Ovary (tissue), 9 donors: ENCODE results near the gene EXOC6B. TPM values are rescaled to one million over a fixed set of nuclear protein-coding genes. Genes with fewer than 3 reads are reported as not detected.

Experiments used
- DNase-seq, 5 donors: peaks; one replicate each; pipeline ENCODE4 v3.0.0-alpha.2; 2019 to 2020
- H3K27ac ChIP-seq, 2 donors: fragments of 200-600 bp; one replicate each; pipeline versions ENCODE4 v1.5.1 to v1.8.0; 2019 to 2022
- H3K27me3 ChIP-seq: fragments of 200-600 bp; one replicate; pipeline ENCODE4 v1.8.0; 2022
- H3K36me3 ChIP-seq: fragments of 200-600 bp; sonication (generic); one replicate; pipeline ENCODE4 v1.5.1; 2019
- H3K4me1 ChIP-seq: one replicate; pipeline ENCODE4 v1.8.1; 2013; ENCODE audit warnings: mild to moderate bottlenecking, moderate library complexity; ENCODE audit not compliant: insufficient read depth
- H3K4me3 ChIP-seq: fragments of 200-600 bp; sonication (generic); one replicate; pipeline ENCODE4 v1.5.1; 2017
- H3K9me3 ChIP-seq, 2 donors: fragments of 200-600 bp in 1 of 2; sonication (generic) in 1 of 2; one replicate each; pipeline versions ENCODE4 v1.5.1 to v1.8.1; 2013 to 2019; ENCODE audit warnings: mild to moderate bottlenecking in 1 of 2, moderate library complexity in 1 of 2
- EP300 ChIP-seq: sonication (generic); formaldehyde crosslinking; IDR thresholded peaks from one replicate; pipeline ENCODE4 v1.6.1; 2017; ENCODE audit warnings: antibody characterized with exemption
- POLR2A ChIP-seq: fragments of 450-650 bp; IDR thresholded peaks from one replicate; pipeline ENCODE4 v1.6.1; 2017; ENCODE audit warnings: antibody characterized with exemption, mild to moderate bottlenecking, moderate library complexity
- WGBS, 3 donors: extraction: QIAGEN DNeasy Blood & Tissue Kit in 1 of 3; methylation state at CpG; one replicate each; pipeline versions ENCODE4 v1.1.5 to v1.1.7; 2013 to 2017; 5-methylcytosine and 5-hydroxymethylcytosine counted together
- intact Hi-C, 4 donors: fragments of 100-400 bp; cut with DNase I; formaldehyde crosslinking; loops; one replicate each; pipeline versions ENCODE4 v1.11.0 to v1.15.1; 2022 to 2023
- polyA plus RNA-seq, 2 donors: library from polyadenylated mRNA; stranded (reverse); fragments of 200-250 nt in 1 of 2; fragments of 350-450 nt in 1 of 2; fragmentation: Illumina TruSeq in 1 of 2; extraction: RNeasy Lipid Tissue Mini Kit (QIAGEN cat#74804) in 1 of 2; gene quantifications; one replicate each; pipeline ENCODE4 v1.2.3, GENCODE V29; 2013 to 2014
- total RNA-seq, 7 donors: library from RNA; depleted of rRNA in 2 of 7; stranded (reverse); fragments of >200 nt in 2 of 7; fragmentation: NEBNext Ultra II Directional in 3 of 7; extraction: Animal tissue kit (Norgen Biotek cat#: 25700) in 3 of 7; gene quantifications; one replicate each; pipeline versions ENCODE4 v1.1.0 to v1.2.4, GENCODE V29; 2016 to 2023
- TF ChIP-seq, protein P1 (sequence below), 3 donors: fragments of 450-650 bp in 2 of 3; fragments of 200-600 bp in 1 of 3; IDR thresholded peaks; one replicate each; pipeline versions ENCODE4 v1.5.1 to v1.8.0; 2016 to 2022; ENCODE audit warnings: antibody characterized with exemption in 3 of 3, mild to moderate bottlenecking in 1 of 3
- donor health status: DM: no; HTN: no; CAD: no; lungs with moderate emphysema.
- donor health status: DM: no; HTN: no; CAD: no.
- donor health status: Bipolar disorder and iron deficiency.
- donor health status: DM: yes; HTN: yes; CAD: no.
- donor health status: DM: no; HTN: no; CAD: no.
- donor health status: DM: yes; HTN: yes; CAD: no.

Gene EXOC6B
- total and polyA plus RNA-seq, 9 donors = 11.9 to 84.9 (median 57.8) TPM

DNA sequence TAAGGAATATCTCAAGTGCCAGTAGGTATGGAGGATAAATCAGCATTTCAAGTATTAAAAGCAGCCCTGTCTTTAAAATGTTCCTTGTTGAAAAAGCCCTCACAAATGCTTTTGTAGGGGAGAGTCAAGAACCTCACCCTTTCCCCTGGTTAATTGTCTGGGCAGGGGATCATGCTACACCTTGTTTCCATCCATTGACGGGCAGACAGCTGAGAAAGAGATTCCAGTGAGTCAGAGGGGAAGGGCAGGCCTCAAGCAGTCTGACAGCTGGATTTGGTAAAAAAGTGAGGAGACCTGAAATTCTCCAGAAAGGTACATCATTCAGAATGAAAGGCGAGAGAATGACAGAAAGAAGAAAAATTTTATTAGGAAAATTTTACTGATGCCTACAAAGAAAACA lies 475.0 kb downstream of the EXOC6B start:
- Histone ChIP-seq H3K36me3 (no peaks in the 10 kb centered on the region), H3K27ac (no peak overlapping the region), H3K4me1 (no peaks in the 10 kb centered on the region), H3K9me3 (no peaks in the 10 kb centered on the region), H3K27me3 (no peaks in the 10 kb centered on the region), H3K4me3 (no peak overlapping the region)
- WGBS, 3 donors = 96 to 100% (median 97%) methylated on average over 2 of the region's 2 CpGs
- intact Hi-C loops = no loop called here
- DNase-seq = no peak
- TF ChIP-seq, protein P1, sequence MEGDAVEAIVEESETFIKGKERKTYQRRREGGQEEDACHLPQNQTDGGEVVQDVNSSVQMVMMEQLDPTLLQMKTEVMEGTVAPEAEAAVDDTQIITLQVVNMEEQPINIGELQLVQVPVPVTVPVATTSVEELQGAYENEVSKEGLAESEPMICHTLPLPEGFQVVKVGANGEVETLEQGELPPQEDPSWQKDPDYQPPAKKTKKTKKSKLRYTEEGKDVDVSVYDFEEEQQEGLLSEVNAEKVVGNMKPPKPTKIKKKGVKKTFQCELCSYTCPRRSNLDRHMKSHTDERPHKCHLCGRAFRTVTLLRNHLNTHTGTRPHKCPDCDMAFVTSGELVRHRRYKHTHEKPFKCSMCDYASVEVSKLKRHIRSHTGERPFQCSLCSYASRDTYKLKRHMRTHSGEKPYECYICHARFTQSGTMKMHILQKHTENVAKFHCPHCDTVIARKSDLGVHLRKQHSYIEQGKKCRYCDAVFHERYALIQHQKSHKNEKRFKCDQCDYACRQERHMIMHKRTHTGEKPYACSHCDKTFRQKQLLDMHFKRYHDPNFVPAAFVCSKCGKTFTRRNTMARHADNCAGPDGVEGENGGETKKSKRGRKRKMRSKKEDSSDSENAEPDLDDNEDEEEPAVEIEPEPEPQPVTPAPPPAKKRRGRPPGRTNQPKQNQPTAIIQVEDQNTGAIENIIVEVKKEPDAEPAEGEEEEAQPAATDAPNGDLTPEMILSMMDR (IDR thresholded peaks at IDR 0.05) = no peak
- TF ChIP-seq EP300 (no peak), POLR2A (no peak)

DNA sequence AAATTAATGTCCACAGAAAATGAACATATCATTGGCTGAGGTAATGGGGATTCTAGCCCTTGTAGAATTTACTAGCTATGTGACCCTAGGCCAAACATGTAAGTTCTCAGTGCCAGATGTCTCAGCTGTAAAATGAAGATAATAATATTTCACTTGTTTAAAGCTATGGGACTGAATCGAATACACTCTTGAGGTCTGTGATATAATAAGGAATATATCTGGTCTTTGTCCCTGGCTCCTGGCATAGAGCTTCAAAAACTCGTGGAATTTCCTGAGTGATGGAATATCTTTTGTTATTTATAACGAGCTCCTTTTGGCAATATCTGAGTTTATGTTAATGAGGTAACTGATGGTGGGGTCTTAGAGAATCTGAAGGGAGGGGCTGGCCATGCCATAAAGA lies 476.8 kb downstream of the EXOC6B start:
- WGBS, 3 donors = 32 to 39% (median 37%) methylated on average over 3 of the region's 3 CpGs

DNA sequence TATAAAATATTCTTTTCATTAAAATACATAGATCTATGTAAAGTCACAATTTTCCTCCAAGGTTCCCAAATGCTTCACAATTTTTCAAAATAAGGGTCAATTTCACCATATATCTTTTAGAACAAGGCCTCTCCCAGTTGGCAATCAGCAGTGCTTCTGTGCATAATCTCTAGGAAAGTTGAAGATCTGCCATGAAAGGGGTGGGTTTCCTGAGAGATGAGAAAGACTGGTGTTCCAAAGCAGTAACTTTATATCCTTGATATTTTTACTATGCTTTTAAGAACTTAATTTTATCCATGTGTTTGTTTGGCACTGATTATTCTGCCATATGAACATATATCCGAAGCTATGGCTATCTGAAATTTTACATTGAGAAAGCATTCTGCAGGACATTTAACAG lies 478.8 kb downstream of the EXOC6B start:
- no peak overlapping the region for H3K27ac ChIP-seq
- 69 to 76% (median 73%) methylated on average over 1 of the region's 1 CpG for WGBS, 3 donors
- H3K36me3 ChIP-seq = no peaks in the 10 kb centered on the region
- DNase-seq = no peak
- no peak overlapping the region for H3K4me3 ChIP-seq
- H3K27me3 ChIP-seq = no peaks in the 10 kb centered on the region
- no peak for TF ChIP-seq POLR2A
- TF ChIP-seq, protein P1 (IDR thresholded peaks at IDR 0.05) = no peak
- no peak for TF ChIP-seq EP300
- H3K4me1 ChIP-seq = no peaks in the 10 kb centered on the region
- intact Hi-C loops = no loop called here
- H3K9me3 ChIP-seq = no peaks in the 10 kb centered on the region

More for the DNA sequence above, 476.8 kb downstream of the EXOC6B start:
- TF ChIP-seq, protein P1 (IDR thresholded peaks at IDR 0.05) = no peak
- TF ChIP-seq POLR2A = no peak
- TF ChIP-seq EP300 = no peak
- H3K4me1 ChIP-seq = no peaks in the 10 kb centered on the region
- intact Hi-C loops = no loop called here
- no peaks in the 10 kb centered on the region for H3K27me3 ChIP-seq
- DNase-seq = no peak
- no peaks in the 10 kb centered on the region for H3K9me3 ChIP-seq
- no peak overlapping the region for H3K4me3 ChIP-seq
- no peak overlapping the region for H3K27ac ChIP-seq
- H3K36me3 ChIP-seq = no peaks in the 10 kb centered on the region

DNA sequence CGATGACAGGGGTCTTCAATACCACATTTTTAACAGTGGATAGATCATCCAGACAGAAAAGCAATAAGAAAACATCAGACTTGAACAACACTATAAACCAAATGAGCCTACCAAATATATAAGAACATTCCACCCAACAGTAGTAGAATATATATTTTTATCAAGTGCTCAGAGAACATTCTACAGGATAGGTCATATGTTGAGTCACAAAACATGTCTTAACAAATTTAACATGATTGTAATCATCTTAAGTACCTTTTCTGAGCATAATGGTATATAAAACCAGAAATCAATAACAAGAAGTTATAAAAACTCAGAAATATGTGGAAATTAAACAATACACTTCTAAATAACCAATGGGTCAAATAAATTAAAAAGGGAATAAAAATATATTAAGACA lies 484.2 kb downstream of the EXOC6B start:
- no peaks in the 10 kb centered on the region for H3K27me3 ChIP-seq
- no peaks in the 10 kb centered on the region for H3K9me3 ChIP-seq
- intact Hi-C loops = no loop called here
- H3K4me3 ChIP-seq = no peak overlapping the region
- H3K36me3 ChIP-seq = no peaks in the 10 kb centered on the region
- WGBS, 3 donors = 95 to 98% (median 98%) methylated on average over 1 of the region's 1 CpG
- TF ChIP-seq EP300 (no peak), POLR2A (no peak)
- TF ChIP-seq, protein P1 (IDR thresholded peaks at IDR 0.05) = no peak
- no peak for DNase-seq
- no peaks in the 10 kb centered on the region for H3K4me1 ChIP-seq
- no peak overlapping the region for H3K27ac ChIP-seq
